ENCODE results near the gene TPRG1L. TPM values are rescaled to one million over a fixed set of nuclear protein-coding genes. Genes with fewer than 3 reads are reported as not detected.
"Not testable (repeated sequence)": the region's sequence is repeated elsewhere in the genome, so short reads cannot be mapped to it uniquely, and the experiment has no call there.

Gene TPRG1L
- polyA plus RNA-seq, 10 donors: 25.7 to 31.7 (median 29.7) TPM

- no peak for DNase-seq
These were observed 17.8 kb upstream of the TPRG1L start for GRCh38 chr1:3606779-3607702.

GRCh38 chr1:3607703-3608065, 17.1 kb upstream of the TPRG1L start:
- no peak for DNase-seq

GRCh38 chr1:3608154-3608553, 16.7 kb upstream of the TPRG1L start:
- no peak for DNase-seq

- DNase-seq: no peak
These were observed 15.6 kb upstream of the TPRG1L start for GRCh38 chr1:3609016-3609768.

GRCh38 chr1:3609769-3610526, 14.9 kb upstream of the TPRG1L start:
- no peak for DNase-seq

GRCh38 chr1:3610527-3611169, 14.2 kb upstream of the TPRG1L start:
- DNase-seq: peak in 1 of 3 donors; percentile 74

- DNase-seq: peak in 1 of 3 donors; percentile 76
These were observed 13.4 kb upstream of the TPRG1L start, which contains the start of gene MEGF6 for GRCh38 chr1:3611170-3612019. TSS of gene MEGF6 (minus strand) at chr1:3611508. CDS start at chr1:3611268, 240 bp downstream.

GRCh38 chr1:3612123-3612522, 12.7 kb upstream of the TPRG1L start:
- DNase-seq: no peak

GRCh38 chr1:3614755-3615742, 9.8 kb upstream of the TPRG1L start:
- no peak for DNase-seq

- DNase-seq: no peak
These were observed 8.0 kb upstream of the TPRG1L start for GRCh38 chr1:3616861-3617260.

GRCh38 chr1:3617806-3618345, 6.9 kb upstream of the TPRG1L start:
- DNase-seq: no peak

- DNase-seq: no peak
These were observed 6.3 kb upstream of the TPRG1L start for GRCh38 chr1:3618531-3618880.

GRCh38 chr1:3618881-3619671, 5.7 kb upstream of the TPRG1L start:
- peak; percentile 70 to 85 (median 82) for DNase-seq

GRCh38 chr1:3620708-3621107, 4.1 kb upstream of the TPRG1L start:
- DNase-seq: no peak

- not testable (repeated sequence) for DNase-seq
These were observed 3.6 kb upstream of the TPRG1L start for GRCh38 chr1:3621151-3621671.

GRCh38 chr1:3622102-3622501, 2.7 kb upstream of the TPRG1L start:
- not testable (repeated sequence) for DNase-seq

- DNase-seq: no peak
These were observed 1.2 kb upstream of the TPRG1L start for GRCh38 chr1:3623441-3624199.

All from muscle of back (tissue), 11 donors.